Muscle layer of duodenum (tissue), 2 donors: ENCODE data around the gene DOCK10.

Experiments used
- H3K27ac ChIP-seq: one replicate; pipeline ENCODE4 v1.7.0; 2013; ENCODE audit warnings: mild to moderate bottlenecking, low read length
- H3K27me3 ChIP-seq: one replicate; pipeline ENCODE4 v1.7.0; 2013; ENCODE audit warnings: low read depth, mild to moderate bottlenecking, control low read depth, low read length
- H3K36me3 ChIP-seq, 2 donors: one replicate each; pipeline ENCODE4 v1.7.0; 2013; ENCODE audit warnings: low read length in 2 of 2, control low read depth in 1 of 2, mild to moderate bottlenecking in 1 of 2; ENCODE audit not compliant: insufficient read depth in 2 of 2, control insufficient read depth in 1 of 2
- H3K4me1 ChIP-seq, 2 donors: one replicate each; pipeline ENCODE4 v1.7.0; 2013; ENCODE audit warnings: low read length in 2 of 2, mild to moderate bottlenecking in 2 of 2, control low read depth in 1 of 2, moderate library complexity in 1 of 2; ENCODE audit not compliant: insufficient read depth in 2 of 2, control insufficient read depth in 1 of 2
- H3K4me3 ChIP-seq, 2 donors: one replicate each; pipeline ENCODE4 v1.7.0; 2013; ENCODE audit warnings: low read length in 2 of 2, low read depth in 1 of 2, mild to moderate bottlenecking in 1 of 2
- H3K9me3 ChIP-seq, 2 donors: one replicate each; pipeline ENCODE4 v1.7.0; 2013; ENCODE audit warnings: low read length in 2 of 2, control low read depth in 1 of 2, mild to moderate bottlenecking in 1 of 2; ENCODE audit not compliant: control insufficient read depth in 1 of 2
- donor health status: healthy.

DOCK10 gene

GRCh38 chr2:224807153-224807964, 234.9 kb downstream of the DOCK10 start:
- no peaks in the 10 kb centered on the region for H3K27me3 ChIP-seq
- no peak overlapping the region for H3K27ac ChIP-seq
- no peaks in the 10 kb centered on the region for H3K4me1 ChIP-seq
- no peaks in the 10 kb centered on the region for H3K36me3 ChIP-seq
- no peak overlapping the region for H3K4me3 ChIP-seq
- H3K9me3 ChIP-seq = peaks cover 0 to 3% of the 10 kb centered on the region in 2 donors

DNA sequence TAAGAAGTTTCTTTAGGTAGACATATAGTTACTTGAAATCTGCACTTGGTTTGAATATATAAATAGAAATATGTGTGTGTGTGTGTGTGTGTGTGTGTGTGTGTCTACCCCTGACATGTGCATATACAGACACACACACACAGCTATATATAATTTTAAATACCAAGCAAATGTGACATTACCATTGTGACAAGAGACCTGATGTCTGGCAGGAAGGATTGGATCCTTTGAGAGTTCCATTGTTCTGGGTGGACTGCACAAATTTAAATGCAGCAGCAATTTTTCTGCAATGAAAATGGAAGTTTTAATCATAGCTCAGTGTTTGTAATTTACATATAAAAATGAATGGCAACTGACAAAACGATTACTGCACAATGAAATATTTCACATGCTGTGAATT, 238.3 kb downstream of the DOCK10 start:
- Histone ChIP-seq H3K36me3 (no peaks in the 10 kb centered on the region), H3K27me3 (no peaks in the 10 kb centered on the region), H3K4me3 (no peak overlapping the region), H3K4me1 (no peaks in the 10 kb centered on the region), H3K27ac (no peak overlapping the region), H3K9me3 (no peaks in the 10 kb centered on the region)

GRCh38 chr2:224802407-224802806, 239.9 kb downstream of the DOCK10 start:
- Histone ChIP-seq H3K4me3 (no peak overlapping the region), H3K4me1 (no peaks in the 10 kb centered on the region), H3K9me3 (no peaks in the 10 kb centered on the region), H3K27me3 (no peaks in the 10 kb centered on the region), H3K27ac (no peak overlapping the region), H3K36me3 (no peaks in the 10 kb centered on the region)

- H3K4me3 ChIP-seq = no peak overlapping the region
- peaks cover 0 to 8% of the 10 kb centered on the region in 2 donors for H3K36me3 ChIP-seq
- no peak overlapping the region for H3K27ac ChIP-seq
- no peaks in the 10 kb centered on the region for H3K9me3 ChIP-seq
- no peaks in the 10 kb centered on the region for H3K27me3 ChIP-seq
- no peaks in the 10 kb centered on the region for H3K4me1 ChIP-seq
Measured at GRCh38 chr2:224801360-224801759, 240.9 kb downstream of the DOCK10 start.

- Histone ChIP-seq H3K4me3 (no peak overlapping the region), H3K9me3 (no peaks in the 10 kb centered on the region), H3K4me1 (no peaks in the 10 kb centered on the region), H3K27me3 (no peaks in the 10 kb centered on the region), H3K27ac (no peak overlapping the region), H3K36me3 (peaks cover 5 to 9% of the 10 kb centered on the region in 2 donors)
Measured at GRCh38 chr2:224799691-224800090, 242.6 kb downstream of the DOCK10 start.

- Histone ChIP-seq H3K4me3 (no peak overlapping the region), H3K27me3 (no peaks in the 10 kb centered on the region), H3K27ac (no peak overlapping the region), H3K36me3 (peaks cover 5 to 9% of the 10 kb centered on the region in 2 donors), H3K9me3 (no peaks in the 10 kb centered on the region), H3K4me1 (no peaks in the 10 kb centered on the region)
Measured at GRCh38 chr2:224798180-224798579, 244.1 kb downstream of the DOCK10 start.

DNA sequence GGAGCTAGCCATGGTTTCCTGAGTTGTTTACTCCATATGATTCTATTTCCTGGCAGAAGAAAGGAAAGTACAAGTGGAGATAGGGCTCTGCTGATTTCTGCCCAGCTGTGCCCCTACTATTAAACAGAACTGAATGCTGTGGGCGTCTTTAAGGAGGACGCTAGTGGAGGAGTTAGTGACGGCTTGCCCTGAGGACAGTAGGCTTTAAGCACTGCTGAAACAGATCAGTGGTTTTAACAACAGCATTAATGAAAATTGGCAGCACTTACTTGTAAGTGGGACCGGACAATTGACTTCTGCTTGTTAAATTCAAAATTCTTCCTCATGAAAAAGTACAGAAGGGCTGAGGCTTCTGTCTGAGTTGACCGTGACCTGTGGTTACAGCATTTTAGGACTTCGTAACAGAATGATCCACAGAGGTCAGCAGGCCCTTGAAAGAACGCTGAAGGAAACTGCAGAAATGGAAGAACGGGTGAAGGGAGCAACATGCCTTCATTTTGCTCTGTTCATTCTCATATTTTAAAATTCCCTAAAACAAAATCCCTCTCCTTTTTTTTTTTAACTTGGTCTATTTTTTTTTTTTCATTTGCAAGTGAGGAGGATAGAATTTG, 245.5 kb downstream of the DOCK10 start:
- no peaks in the 10 kb centered on the region for H3K9me3 ChIP-seq
- no peaks in the 10 kb centered on the region for H3K4me1 ChIP-seq
- H3K27me3 ChIP-seq = no peaks in the 10 kb centered on the region
- no peak overlapping the region for H3K4me3 ChIP-seq
- no peak overlapping the region for H3K27ac ChIP-seq
- peaks cover 5 to 9% of the 10 kb centered on the region in 2 donors for H3K36me3 ChIP-seq

GRCh38 chr2:224793946-224794345, 248.3 kb downstream of the DOCK10 start:
- Histone ChIP-seq H3K4me3 (no peak overlapping the region), H3K36me3 (peaks cover 5 to 9% of the 10 kb centered on the region in 2 donors), H3K27ac (no peak overlapping the region), H3K27me3 (no peaks in the 10 kb centered on the region), H3K4me1 (no peaks in the 10 kb centered on the region), H3K9me3 (no peaks in the 10 kb centered on the region)

GRCh38 chr2:224786848-224787247, 255.4 kb downstream of the DOCK10 start:
- H3K27ac ChIP-seq = no peak overlapping the region
- H3K9me3 ChIP-seq = no peaks in the 10 kb centered on the region
- no peaks in the 10 kb centered on the region for H3K4me1 ChIP-seq
- H3K36me3 ChIP-seq = peaks cover 0 to 7% of the 10 kb centered on the region in 2 donors
- H3K27me3 ChIP-seq = no peaks in the 10 kb centered on the region
- H3K4me3 ChIP-seq = no peak overlapping the region

DNA sequence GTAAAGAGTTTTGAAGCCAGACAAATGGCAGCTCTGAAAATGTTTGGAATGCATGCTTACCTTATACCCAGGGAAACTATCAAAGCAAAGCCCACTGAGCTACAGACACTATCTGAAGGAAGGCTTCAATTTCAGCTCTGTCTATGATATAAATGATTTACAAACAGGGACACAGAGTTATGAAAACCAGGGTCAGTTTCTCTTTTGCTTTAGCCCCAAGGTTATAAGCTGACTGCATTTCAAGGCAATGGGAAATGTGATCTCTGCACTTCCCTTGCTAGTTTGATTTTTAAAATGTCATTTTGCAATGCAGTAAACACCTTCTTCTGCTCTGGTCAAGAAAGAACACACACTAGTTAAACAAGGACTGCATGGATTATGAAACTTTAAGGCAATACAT, 260.9 kb downstream of the DOCK10 start:
- Histone ChIP-seq H3K27ac (no peak overlapping the region), H3K9me3 (no peaks in the 10 kb centered on the region), H3K36me3 (peaks cover 0 to 7% of the 10 kb centered on the region in 2 donors), H3K4me3 (no peak overlapping the region), H3K4me1 (no peaks in the 10 kb centered on the region), H3K27me3 (no peaks in the 10 kb centered on the region)

GRCh38 chr2:224780823-224781222, 261.4 kb downstream of the DOCK10 start:
- H3K27me3 ChIP-seq = no peaks in the 10 kb centered on the region
- H3K36me3 ChIP-seq = peaks cover 0 to 7% of the 10 kb centered on the region in 2 donors
- no peaks in the 10 kb centered on the region for H3K9me3 ChIP-seq
- no peak overlapping the region for H3K27ac ChIP-seq
- H3K4me3 ChIP-seq = no peak overlapping the region
- H3K4me1 ChIP-seq = no peaks in the 10 kb centered on the region
